Measurements from ENCODE around the gene FRMD4A. TPM values are rescaled to one million over a fixed set of nuclear protein-coding genes. Genes with fewer than 3 reads are reported as not detected.

FRMD4A gene
- total RNA-seq, 1 experiment from 2014 or later = 0.23 TPM

DNA sequence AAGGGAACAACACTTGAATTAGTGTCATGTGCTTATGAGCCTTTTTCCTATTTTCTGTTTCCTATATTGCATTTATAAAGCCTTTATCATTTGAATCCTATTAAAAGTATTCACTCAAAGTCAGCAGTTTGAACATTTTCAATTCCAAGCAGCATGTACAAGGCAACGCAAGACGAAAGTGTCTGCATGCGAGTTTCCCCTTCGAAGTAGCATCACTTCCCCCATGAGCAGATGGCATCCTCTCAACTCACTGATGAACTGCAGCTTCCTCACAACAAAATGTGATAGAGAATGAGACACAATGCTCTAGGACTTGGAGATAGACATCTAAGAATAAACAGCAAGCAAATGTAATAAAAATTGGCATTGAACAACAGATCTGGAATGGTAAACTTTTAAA lies 473.3 kb downstream of the FRMD4A start:
- intact Hi-C loops (cut with micrococcal nuclease) = no loop called here
- ChIA-PET CTCF (no interaction called here), POLR2A (no interaction called here)
- H3K36me3 Mint-ChIP-seq (ENCODE audit: insufficient read depth, unreplicated experiment) = no peaks in the 10 kb centered on the region
- no peak overlapping the region for H3K27ac Mint-ChIP-seq (ENCODE audit: low read depth, unreplicated experiment)
- TF ChIP-seq, protein P1, sequence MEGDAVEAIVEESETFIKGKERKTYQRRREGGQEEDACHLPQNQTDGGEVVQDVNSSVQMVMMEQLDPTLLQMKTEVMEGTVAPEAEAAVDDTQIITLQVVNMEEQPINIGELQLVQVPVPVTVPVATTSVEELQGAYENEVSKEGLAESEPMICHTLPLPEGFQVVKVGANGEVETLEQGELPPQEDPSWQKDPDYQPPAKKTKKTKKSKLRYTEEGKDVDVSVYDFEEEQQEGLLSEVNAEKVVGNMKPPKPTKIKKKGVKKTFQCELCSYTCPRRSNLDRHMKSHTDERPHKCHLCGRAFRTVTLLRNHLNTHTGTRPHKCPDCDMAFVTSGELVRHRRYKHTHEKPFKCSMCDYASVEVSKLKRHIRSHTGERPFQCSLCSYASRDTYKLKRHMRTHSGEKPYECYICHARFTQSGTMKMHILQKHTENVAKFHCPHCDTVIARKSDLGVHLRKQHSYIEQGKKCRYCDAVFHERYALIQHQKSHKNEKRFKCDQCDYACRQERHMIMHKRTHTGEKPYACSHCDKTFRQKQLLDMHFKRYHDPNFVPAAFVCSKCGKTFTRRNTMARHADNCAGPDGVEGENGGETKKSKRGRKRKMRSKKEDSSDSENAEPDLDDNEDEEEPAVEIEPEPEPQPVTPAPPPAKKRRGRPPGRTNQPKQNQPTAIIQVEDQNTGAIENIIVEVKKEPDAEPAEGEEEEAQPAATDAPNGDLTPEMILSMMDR (IDR thresholded peaks at IDR 0.05; ENCODE audit: unreplicated experiment) = no peak
- DNase-seq (ENCODE audit: unreplicated experiment) = no peak
- no peaks in the 10 kb centered on the region for H3K9me3 Mint-ChIP-seq (ENCODE audit: unreplicated experiment)
- no peaks in the 10 kb centered on the region for H3K27me3 Mint-ChIP-seq (ENCODE audit: insufficient read depth, unreplicated experiment)
- no TSS peak for BruUV-seq (replicated peaks)
- no peaks in the 10 kb centered on the region for H3K4me1 Mint-ChIP-seq (ENCODE audit: insufficient read depth, unreplicated experiment)
- H3K4me3 Mint-ChIP-seq (ENCODE audit: unreplicated experiment) = no peak overlapping the region

DNA sequence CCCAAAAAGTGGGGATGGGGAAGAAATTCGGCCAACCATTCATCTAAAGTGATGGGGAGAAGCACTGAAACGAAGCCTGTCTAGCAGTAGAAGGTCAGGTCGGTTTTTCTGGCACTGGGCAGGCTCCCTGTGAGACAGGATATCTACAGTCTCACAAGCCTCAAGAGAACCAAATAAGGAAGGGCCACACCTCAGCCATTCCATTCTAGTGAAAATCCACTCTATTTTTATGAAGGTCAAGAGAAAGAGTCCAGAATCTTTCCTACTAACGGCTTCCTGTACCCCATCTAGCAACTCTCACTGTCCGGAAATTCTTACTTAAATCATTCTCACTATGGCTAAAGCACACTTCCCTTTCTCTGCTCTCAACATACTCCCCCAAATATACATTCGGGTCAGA lies 476.9 kb downstream of the FRMD4A start:
- intact Hi-C loops (cut with micrococcal nuclease) = no loop called here
- CTCF ChIA-PET = no interaction called here

DNA sequence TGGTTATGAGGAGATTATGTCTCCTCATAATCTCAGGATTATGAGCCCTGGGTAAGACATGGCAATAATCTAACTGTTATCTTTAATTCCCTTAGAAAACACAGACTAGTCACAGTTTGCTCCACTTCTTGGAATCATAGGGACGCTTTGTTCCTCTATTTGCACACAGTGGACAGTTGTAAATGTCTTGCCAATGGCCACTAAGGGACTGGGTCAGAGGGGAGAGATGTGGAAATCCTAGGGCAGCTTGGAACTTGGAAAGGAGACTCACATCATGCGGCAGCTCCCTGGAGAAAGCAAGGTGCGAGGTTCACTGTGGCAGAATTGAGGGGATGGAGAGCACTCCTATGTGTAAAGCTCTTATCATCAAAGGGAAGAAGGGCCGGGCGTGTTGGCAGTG lies 477.9 kb downstream of the FRMD4A start:
- no TSS peak for BruUV-seq (replicated peaks)
- CTCF ChIA-PET = no interaction called here
- Mint-ChIP-seq H3K27ac (ENCODE audit: low read depth, unreplicated experiment) (no peak overlapping the region), H3K4me1 (ENCODE audit: insufficient read depth, unreplicated experiment) (no peaks in the 10 kb centered on the region), H3K9me3 (ENCODE audit: unreplicated experiment) (no peaks in the 10 kb centered on the region), H3K4me3 (ENCODE audit: unreplicated experiment) (no peak overlapping the region), H3K36me3 (ENCODE audit: insufficient read depth, unreplicated experiment) (no peaks in the 10 kb centered on the region), H3K27me3 (ENCODE audit: insufficient read depth, unreplicated experiment) (no peaks in the 10 kb centered on the region)
- intact Hi-C loops (cut with micrococcal nuclease) = no loop called here
- TF ChIP-seq, protein P1 (IDR thresholded peaks at IDR 0.05; ENCODE audit: unreplicated experiment) = no peak
- DNase-seq (ENCODE audit: unreplicated experiment) = no peak
- POLR2A ChIA-PET = no interaction called here

More for the DNA sequence above, 476.9 kb downstream of the FRMD4A start:
- H3K36me3 Mint-ChIP-seq (ENCODE audit: insufficient read depth, unreplicated experiment) = no peaks in the 10 kb centered on the region
- no TSS peak for BruUV-seq (replicated peaks)
- H3K27ac Mint-ChIP-seq (ENCODE audit: low read depth, unreplicated experiment) = no peak overlapping the region
- TF ChIP-seq, protein P1 (IDR thresholded peaks at IDR 0.05; ENCODE audit: unreplicated experiment) = no peak
- no peaks in the 10 kb centered on the region for H3K4me1 Mint-ChIP-seq (ENCODE audit: insufficient read depth, unreplicated experiment)
- no peak overlapping the region for H3K4me3 Mint-ChIP-seq (ENCODE audit: unreplicated experiment)
- DNase-seq (ENCODE audit: unreplicated experiment) = no peak
- POLR2A ChIA-PET = no interaction called here
- H3K27me3 Mint-ChIP-seq (ENCODE audit: insufficient read depth, unreplicated experiment) = no peaks in the 10 kb centered on the region
- no peaks in the 10 kb centered on the region for H3K9me3 Mint-ChIP-seq (ENCODE audit: unreplicated experiment)

DNA sequence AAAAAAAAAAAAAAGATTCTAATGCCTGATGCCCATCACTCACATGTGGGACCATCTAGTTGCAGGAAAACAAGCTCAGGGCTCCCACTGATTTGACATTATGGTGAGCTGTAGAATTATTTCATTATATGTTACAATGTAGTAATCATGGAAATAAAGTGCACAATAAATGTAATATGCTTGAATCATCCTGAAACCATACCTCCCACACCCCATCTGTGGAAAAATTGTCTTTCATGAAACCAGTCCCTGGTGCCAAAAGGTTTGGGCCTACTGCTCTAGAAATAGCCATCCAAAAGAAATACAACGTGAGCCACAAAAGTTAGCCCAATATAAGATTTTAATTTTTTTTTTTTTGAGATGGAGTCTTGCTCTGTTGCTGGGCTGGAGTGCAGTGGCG lies 478.8 kb downstream of the FRMD4A start:
- Mint-ChIP-seq H3K27ac (ENCODE audit: low read depth, unreplicated experiment) (no peak overlapping the region), H3K27me3 (ENCODE audit: insufficient read depth, unreplicated experiment) (no peaks in the 10 kb centered on the region), H3K36me3 (ENCODE audit: insufficient read depth, unreplicated experiment) (no peaks in the 10 kb centered on the region), H3K9me3 (ENCODE audit: unreplicated experiment) (no peaks in the 10 kb centered on the region), H3K4me3 (ENCODE audit: unreplicated experiment) (no peak overlapping the region), H3K4me1 (ENCODE audit: insufficient read depth, unreplicated experiment) (no peaks in the 10 kb centered on the region)
- intact Hi-C loops (cut with micrococcal nuclease) = no loop called here
- TF ChIP-seq, protein P1 (IDR thresholded peaks at IDR 0.05; ENCODE audit: unreplicated experiment) = no peak
- BruUV-seq (replicated peaks) = no TSS peak
- ChIA-PET CTCF (interaction anchor here (0.6 kb wide), 2 partner anchors 585 to 674 kb away, joined by 3 to 5 read pairs; no protein-coding TSS in a partner anchor), POLR2A (no interaction called here)
- DNase-seq (ENCODE audit: unreplicated experiment) = no peak

Measured in MCF 10A (cell line).